HEK293 (cell line): ENCODE results near the gene PSAP.

Experiments used
- CTCF ChIA-PET: fragments of 350-600 bp; formaldehyde crosslinking; extraction: SDS; loops from one replicate; lab custom pipeline; 2021; ENCODE audit warnings: antibody characterized with exemption; lab: Yijun Ruan, JAX
- POLR2A ChIA-PET: fragments of 300-600 bp; formaldehyde crosslinking; extraction: SDS; loops from one replicate; lab custom pipeline; 2020; ENCODE audit warnings: antibody characterized with exemption, inconsistent platforms; lab: Yijun Ruan, JAX
- H3K27ac ChIP-seq: fragments of 200-500 bp; sonication (Bioruptor generic); 2 replicates; pipeline ENCODE4 v1.5.1; 2014; ENCODE audit warnings: low read depth, low read length, control low read depth, inconsistent platforms; ENCODE audit errors: extremely low read depth
- H3K36me3 ChIP-seq, 2 experiments: fragments of 200-500 bp in 1 of 2; sonication (Bioruptor generic) in 1 of 2; 1 replicate in 1 of 2; 2 replicates in 1 of 2; pipeline ENCODE4 v1.5.1; 2014 to 2017; ENCODE audit warnings: inconsistent platforms in 2 of 2, low read length in 2 of 2; ENCODE audit not compliant: control insufficient read depth in 2 of 2, insufficient read depth in 1 of 2
- H3K4me1 ChIP-seq: fragments of 200-500 bp; sonication (Bioruptor generic); 2 replicates; pipeline ENCODE4 v1.5.1; 2014; ENCODE audit warnings: mild to moderate bottlenecking, low read length, inconsistent platforms; ENCODE audit not compliant: control insufficient read depth, insufficient read depth
- H3K4me3 ChIP-seq: 2 replicates; pipeline ENCODE4 v1.5.1; 2011; ENCODE audit warnings: low read depth, mild to moderate bottlenecking, control low read depth, low read length, moderate library complexity
- H3K9me3 ChIP-seq: fragments of 200-500 bp; sonication (Bioruptor generic); 2 replicates; pipeline ENCODE4 v1.5.1; 2014; ENCODE audit warnings: low read depth, low read length, inconsistent platforms; ENCODE audit not compliant: control insufficient read depth, insufficient read depth
- EGR2 ChIP-seq: fragments of 450-650 bp; formaldehyde crosslinking; IDR thresholded peaks from 2 replicates; pipeline ENCODE4 v1.5.1; 2016; ENCODE audit warnings: low read depth, missing biosample characterization, missing genetic modification characterization
- FEZF1 ChIP-seq: fragments of 450-650 bp; formaldehyde crosslinking; IDR thresholded peaks from 2 replicates; pipeline ENCODE4 v1.5.1; 2016; ENCODE audit warnings: missing biosample characterization, missing genetic modification characterization
- GFI1B ChIP-seq: fragments of 450-650 bp; formaldehyde crosslinking; IDR thresholded peaks from 2 replicates; pipeline ENCODE4 v1.5.1; 2016; ENCODE audit warnings: missing biosample characterization, missing genetic modification characterization
- KLF10 ChIP-seq: fragments of 450-650 bp; IDR thresholded peaks from 2 replicates; pipeline ENCODE4 v1.5.1; 2018; ENCODE audit warnings: missing biosample characterization, mild to moderate bottlenecking, missing genetic modification characterization
- KLF16 ChIP-seq: fragments of 450-650 bp; formaldehyde crosslinking; IDR thresholded peaks from 2 replicates; pipeline ENCODE4 v1.5.1; 2017; ENCODE audit warnings: missing biosample characterization, missing genetic modification characterization
- KLF17 ChIP-seq: fragments of 450-650 bp; formaldehyde crosslinking; IDR thresholded peaks from 2 replicates; pipeline ENCODE4 v1.5.1; 2016; ENCODE audit warnings: missing biosample characterization, missing genetic modification characterization
- PRDM10 ChIP-seq: fragments of 450-650 bp; formaldehyde crosslinking; IDR thresholded peaks from 2 replicates; pipeline ENCODE4 v1.5.1; 2016; ENCODE audit warnings: missing biosample characterization, missing genetic modification characterization
- PRDM4 ChIP-seq: fragments of 450-650 bp; formaldehyde crosslinking; IDR thresholded peaks from 2 replicates; pipeline ENCODE4 v1.5.1; 2017; ENCODE audit warnings: missing biosample characterization, missing genetic modification characterization
- SP2 ChIP-seq: fragments of 450-650 bp; formaldehyde crosslinking; IDR thresholded peaks from 2 replicates; pipeline ENCODE4 v1.5.1; 2016; ENCODE audit warnings: missing biosample characterization, missing genetic modification characterization
- TRIM28 ChIP-seq: IDR thresholded peaks from 2 replicates; pipeline ENCODE4 v1.6.1; 2011; ENCODE audit warnings: low read length, control low read depth, borderline replicate concordance
- TSHZ1 ChIP-seq: fragments of 450-650 bp; formaldehyde crosslinking; IDR thresholded peaks from 2 replicates; pipeline ENCODE4 v1.5.1; 2016; ENCODE audit warnings: missing biosample characterization, missing genetic modification characterization, borderline replicate concordance
- ZBTB17 ChIP-seq: fragments of 450-650 bp; formaldehyde crosslinking; IDR thresholded peaks from 2 replicates; pipeline ENCODE4 v1.5.1; 2016; ENCODE audit warnings: missing biosample characterization, missing genetic modification characterization
- ZNF133 ChIP-seq: fragments of 450-650 bp; formaldehyde crosslinking; IDR thresholded peaks from 2 replicates; pipeline ENCODE4 v1.5.1; 2016; ENCODE audit warnings: missing biosample characterization, missing genetic modification characterization
- ZNF174 ChIP-seq: fragments of 450-650 bp; formaldehyde crosslinking; IDR thresholded peaks from 2 replicates; pipeline ENCODE4 v1.5.0; 2017; ENCODE audit warnings: missing biosample characterization, mild to moderate bottlenecking, missing genetic modification characterization
- ZNF223 ChIP-seq: fragments of 450-650 bp; formaldehyde crosslinking; IDR thresholded peaks from 2 replicates; pipeline ENCODE4 v1.5.1; 2016; ENCODE audit warnings: missing biosample characterization, missing genetic modification characterization
- ZNF274 ChIP-seq, 2 experiments: fragments of 200-500 bp in 1 of 2; fragments of 450-650 bp in 1 of 2; sonication (Bioruptor generic) in 1 of 2; formaldehyde crosslinking in 1 of 2; IDR thresholded peaks; 2 replicates each; pipeline versions ENCODE4 v1.5.1 to v1.6.1; 2014 to 2016; ENCODE audit warnings: borderline replicate concordance in 1 of 2, inconsistent platforms in 1 of 2, low read length in 1 of 2, missing biosample characterization in 1 of 2, missing genetic modification characterization in 1 of 2
- ZNF335 ChIP-seq: fragments of 450-650 bp; formaldehyde crosslinking; conservative IDR thresholded peaks from 2 replicates; pipeline ENCODE4 v1.5.1; 2016; ENCODE audit warnings: missing biosample characterization, missing genetic modification characterization
- ZNF571 ChIP-seq: fragments of 450-650 bp; formaldehyde crosslinking; IDR thresholded peaks from 2 replicates; pipeline ENCODE4 v1.5.0; 2017; ENCODE audit warnings: missing biosample characterization, missing genetic modification characterization
- ZNF600 ChIP-seq: fragments of 450-650 bp; formaldehyde crosslinking; IDR thresholded peaks from 2 replicates; pipeline ENCODE4 v1.5.1; 2016; ENCODE audit warnings: missing biosample characterization, missing genetic modification characterization
- ZNF747 ChIP-seq: fragments of 450-650 bp; formaldehyde crosslinking; IDR thresholded peaks from 2 replicates; pipeline ENCODE4 v1.5.1; 2016; ENCODE audit warnings: missing biosample characterization, missing genetic modification characterization
- ZNF830 ChIP-seq: fragments of 450-650 bp; IDR thresholded peaks from 2 replicates; pipeline ENCODE4 v1.5.0; 2018; ENCODE audit warnings: missing biosample characterization, missing genetic modification characterization, low read depth, mild to moderate bottlenecking, moderate library complexity
- ZSCAN18 ChIP-seq: fragments of 450-650 bp; formaldehyde crosslinking; IDR thresholded peaks from 2 replicates; pipeline ENCODE4 v1.5.1; 2016; ENCODE audit warnings: missing biosample characterization, missing genetic modification characterization
- TF ChIP-seq, protein P1 (sequence below): fragments of 450-650 bp; formaldehyde crosslinking; optimal IDR thresholded peaks from 2 replicates; pipeline ENCODE3; 2016; ENCODE audit warnings: missing biosample characterization, mild to moderate bottlenecking, missing genetic modification characterization

Gene PSAP

GRCh38 chr10:71805776-71806703 is 45.0 kb downstream of the PSAP start:
- no peak overlapping the region for H3K4me3 ChIP-seq
- H3K36me3 ChIP-seq, result no peaks in the 10 kb centered on the region
- H3K27ac ChIP-seq, result no peak overlapping the region
- H3K9me3 ChIP-seq, result no peaks in the 10 kb centered on the region
- ChIA-PET POLR2A (interaction anchor here (0.7 to 1.1 kb wide), 2 partner anchors 33 to 43 kb away, joined by 3 to 4 read pairs; partner anchors contain the start of gene VSIR), CTCF (interaction anchor here (0.7 to 2.5 kb wide), 3 partner anchors 16 to 109 kb away, joined by 3 to 12 read pairs (median 7); partner anchors contain the start of gene VSIR)
- no peaks in the 10 kb centered on the region for H3K4me1 ChIP-seq
- TF ChIP-seq SP2 (tag by site-specific recombination), result peak; percentile 71
- TF ChIP-seq, protein P1, sequence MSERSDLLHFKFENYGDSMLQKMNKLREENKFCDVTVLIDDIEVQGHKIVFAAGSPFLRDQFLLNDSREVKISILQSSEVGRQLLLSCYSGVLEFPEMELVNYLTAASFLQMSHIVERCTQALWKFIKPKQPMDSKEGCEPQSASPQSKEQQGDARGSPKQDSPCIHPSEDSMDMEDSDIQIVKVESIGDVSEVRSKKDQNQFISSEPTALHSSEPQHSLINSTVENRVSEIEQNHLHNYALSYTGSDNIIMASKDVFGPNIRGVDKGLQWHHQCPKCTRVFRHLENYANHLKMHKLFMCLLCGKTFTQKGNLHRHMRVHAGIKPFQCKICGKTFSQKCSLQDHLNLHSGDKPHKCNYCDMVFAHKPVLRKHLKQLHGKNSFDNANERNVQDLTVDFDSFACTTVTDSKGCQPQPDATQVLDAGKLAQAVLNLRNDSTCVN (tag by site-specific recombination), result no peak
- no peak for TF ChIP-seq PRDM4 (tag by site-specific recombination)
- no peak for TF ChIP-seq GFI1B
- no peak for TF ChIP-seq ZNF174 (tag by site-specific recombination)
- TF ChIP-seq ZNF335 (tag by site-specific recombination), result 0 out of 2 replicates have a peak, but pooled peaks have one; percentile 31
- TF ChIP-seq EGR2 (tag by site-specific recombination), result no peak
- no peak for TF ChIP-seq TSHZ1 (tag by site-specific recombination)
- peak; percentile 71 for TF ChIP-seq PRDM10
- no peak for TF ChIP-seq ZNF133
- TF ChIP-seq FEZF1 (tag by site-specific recombination), result no peak
- no peak for TF ChIP-seq TRIM28
- no peak for TF ChIP-seq ZNF830 (tag by site-specific recombination)
- no peak for TF ChIP-seq ZNF747 (tag by site-specific recombination)
- no peak for TF ChIP-seq KLF17 (tag by site-specific recombination)
- peak; percentile 16; the same call in 1 of the 2 replicates for TF ChIP-seq ZBTB17 (tag by site-specific recombination)
- no peak for TF ChIP-seq ZNF274 (IDR thresholded peaks at IDR 0.05; ENCODE audit: low read length)
- TF ChIP-seq ZNF274 (tag by site-specific recombination; IDR thresholded peaks at IDR 0.05; ENCODE audit: borderline replicate concordance), result no peak
- TF ChIP-seq ZSCAN18, result no peak
- no peak for TF ChIP-seq KLF10 (tag by site-specific recombination)
- no peak for TF ChIP-seq ZNF223 (tag by site-specific recombination)
- no peak for TF ChIP-seq KLF16 (tag by site-specific recombination)
- no peak for TF ChIP-seq ZNF600 (tag by site-specific recombination)
- TF ChIP-seq ZNF571 (tag by site-specific recombination), result no peak
